GM20431 (cell line): ENCODE measurements around the gene DRD1.

ENCODE experiments used
- in situ Hi-C: fragments of 300-500 bp; cut with MseI, MboI; formaldehyde crosslinking; loops from one replicate; pipeline ENCODE4 v1.15.0; 2020; ENCODE audit warnings: low sequenced_read_pairs; ENCODE audit not compliant: unreplicated experiment

Gene DRD1

GRCh38 chr5:175444060-175444904 is at the start of gene DRD1:
Gene DRD1, minus strand, starts transcription at chr5:175444182. Its CDS starts 1,083 bp downstream, at chr5:175443099.
- in situ Hi-C loops, result loop anchor here (10.0 kb wide), 1 partner anchor 489 kb away; no protein-coding TSS in a partner anchor

DNA sequence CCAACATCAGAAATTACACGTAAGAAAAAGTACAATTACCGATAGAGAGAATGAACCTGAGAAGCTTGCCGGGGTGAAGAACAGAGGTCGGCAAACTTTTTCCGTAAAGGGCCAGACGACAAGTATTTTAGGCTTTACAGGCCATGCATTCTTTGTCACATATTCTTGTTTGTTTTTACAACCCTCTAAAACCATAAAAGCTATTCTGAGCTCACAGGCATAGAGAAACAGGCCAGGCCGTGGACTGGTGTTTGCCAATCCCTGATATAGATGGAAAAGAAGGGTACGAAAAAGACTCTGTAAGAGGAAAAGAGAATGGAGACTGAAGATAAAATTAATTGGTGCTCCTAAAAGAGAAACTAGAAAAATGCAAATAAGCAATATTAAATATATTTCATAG is 49.7 kb upstream of the DRD1 start:
- in situ Hi-C loops, result no loop called here

DNA sequence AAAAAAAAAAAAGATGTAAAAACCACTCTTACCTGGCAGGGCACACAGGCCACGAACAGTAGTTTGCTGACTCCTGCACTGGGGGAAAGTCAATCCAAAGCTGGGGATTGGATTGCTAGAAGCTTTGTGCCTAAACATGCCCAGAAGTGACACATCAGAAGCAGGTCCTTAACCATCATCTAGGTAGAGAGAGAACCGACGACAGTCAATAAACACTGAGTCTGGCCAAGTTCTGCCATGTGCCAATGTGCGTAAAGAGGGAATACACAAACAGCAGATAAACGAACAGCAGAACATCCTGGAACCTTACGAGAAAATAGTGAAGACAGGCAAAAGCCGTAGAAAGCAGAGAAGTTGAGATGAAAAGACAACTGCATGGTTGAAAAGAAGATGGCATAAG is 49.3 kb upstream of the DRD1 start:
- in situ Hi-C loops, result no loop called here

- in situ Hi-C loops, result no loop called here
These were observed 47.2 kb upstream of the DRD1 start for GRCh38 chr5:175491223-175491622.

DNA sequence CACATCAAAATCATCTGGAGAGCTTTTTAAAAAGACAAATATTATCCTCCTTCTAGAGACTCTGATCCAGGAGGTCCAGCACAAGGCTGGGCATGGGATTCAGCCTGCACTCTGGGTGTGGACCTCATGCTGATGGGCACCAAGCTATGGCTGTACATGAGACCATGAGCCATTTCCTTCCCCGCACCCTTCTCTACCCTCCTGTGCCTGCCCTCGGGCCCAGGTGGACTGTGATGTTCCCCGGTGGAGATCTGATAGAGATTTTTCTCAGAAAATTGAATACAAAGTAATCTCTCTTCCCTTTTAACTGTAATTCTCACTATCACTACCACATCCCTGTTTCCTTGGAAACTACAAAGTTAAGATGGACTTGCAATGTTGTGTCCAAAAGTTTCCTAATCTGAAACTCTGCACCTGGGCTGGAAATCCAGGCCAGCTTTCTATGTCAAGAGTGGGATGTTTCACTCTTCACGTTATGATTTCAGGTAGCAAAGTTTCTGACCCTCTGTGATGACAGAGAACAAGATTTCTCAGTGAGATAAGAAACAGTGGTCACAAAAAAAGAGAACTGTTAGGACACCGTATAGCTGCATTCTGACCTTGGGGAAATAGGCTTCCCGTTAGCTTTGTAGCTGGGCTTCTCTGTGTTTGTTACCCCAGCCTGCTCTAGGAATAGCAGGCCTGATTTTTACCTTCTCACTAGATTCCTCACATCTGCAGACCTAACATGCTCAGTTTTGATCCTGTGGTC is 45.9 kb upstream of the DRD1 start:
- in situ Hi-C loops, result no loop called here

GRCh38 chr5:175487514-175488222 is 43.7 kb upstream of the DRD1 start:
- in situ Hi-C loops, result no loop called here

GRCh38 chr5:175485631-175486030 is 41.6 kb upstream of the DRD1 start:
- in situ Hi-C loops, result no loop called here

GRCh38 chr5:175484829-175485228 is 40.8 kb upstream of the DRD1 start:
- in situ Hi-C loops, result no loop called here

GRCh38 chr5:175484322-175484721 is 40.3 kb upstream of the DRD1 start:
- in situ Hi-C loops, result no loop called here

GRCh38 chr5:175483337-175483736 is 39.4 kb upstream of the DRD1 start:
- in situ Hi-C loops, result no loop called here

- in situ Hi-C loops, result no loop called here
These were observed 35.3 kb upstream of the DRD1 start for GRCh38 chr5:175479125-175479881.

- in situ Hi-C loops, result no loop called here
These were observed 34.6 kb upstream of the DRD1 start, which contains the start of gene SFXN1 for GRCh38 chr5:175478384-175479124. Gene SFXN1, plus strand, starts transcription at chr5:175478560. Its CDS starts 13,544 bp downstream, at chr5:175492104.

DNA sequence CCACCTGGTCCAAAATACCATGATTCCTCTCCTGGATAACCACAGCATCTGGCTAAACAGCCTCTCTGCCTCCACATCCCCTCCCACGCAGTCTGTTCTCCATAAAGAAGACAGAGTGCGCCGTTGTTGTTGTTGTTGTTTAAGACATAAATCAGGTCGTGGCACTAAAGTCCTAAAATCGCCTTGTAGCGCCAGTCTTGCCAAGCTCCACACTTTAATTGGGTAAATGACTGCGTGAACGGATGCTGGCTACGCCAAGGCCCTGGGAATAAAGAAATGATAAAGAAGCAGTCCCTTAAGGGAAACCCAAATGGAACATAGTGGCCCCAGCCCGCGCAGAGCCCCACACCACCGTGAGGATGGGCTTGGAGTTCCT is 34.0 kb upstream of the DRD1 start:
- in situ Hi-C loops, result no loop called here

GRCh38 chr5:175477440-175477839 is 33.5 kb upstream of the DRD1 start:
- in situ Hi-C loops, result no loop called here

DNA sequence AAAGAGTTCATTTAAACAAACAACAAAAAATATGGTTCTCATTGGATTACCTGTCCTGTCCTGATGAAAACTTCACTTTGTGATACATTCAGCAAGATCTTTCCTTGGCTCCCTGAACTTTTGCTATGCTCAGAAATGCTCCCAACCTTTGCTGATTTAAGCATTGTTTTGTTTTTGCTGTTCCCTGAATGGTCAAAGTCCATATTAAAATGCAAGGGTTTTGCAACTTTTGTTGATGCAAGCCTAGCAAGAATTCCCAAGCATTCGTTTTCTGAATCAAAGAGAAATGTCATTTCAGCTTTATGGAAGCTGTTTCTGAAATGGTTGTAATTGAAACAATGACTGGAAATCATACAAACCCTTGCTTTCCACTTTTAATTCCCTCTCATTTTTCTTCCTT is 31.3 kb upstream of the DRD1 start:
- in situ Hi-C loops, result no loop called here

DNA sequence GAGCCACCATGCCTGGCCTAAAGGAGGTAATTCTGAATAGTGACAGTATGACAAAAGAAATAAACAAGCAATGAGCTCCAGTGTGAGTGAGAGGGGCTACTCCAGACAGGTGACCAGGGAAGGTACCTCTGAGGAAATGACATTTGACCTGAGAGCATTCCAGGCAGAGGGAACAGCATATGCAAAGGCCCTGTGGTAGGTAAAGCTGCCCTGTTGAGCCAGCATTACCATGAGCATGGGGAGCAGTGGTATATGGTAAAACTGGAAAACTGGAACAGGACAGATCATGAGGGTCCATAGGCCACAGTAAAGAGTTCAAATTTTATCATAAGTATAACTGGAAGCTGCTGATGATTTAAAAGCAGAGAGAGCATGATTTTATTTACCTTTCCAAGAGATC is 28.4 kb upstream of the DRD1 start:
- in situ Hi-C loops, result no loop called here

DNA sequence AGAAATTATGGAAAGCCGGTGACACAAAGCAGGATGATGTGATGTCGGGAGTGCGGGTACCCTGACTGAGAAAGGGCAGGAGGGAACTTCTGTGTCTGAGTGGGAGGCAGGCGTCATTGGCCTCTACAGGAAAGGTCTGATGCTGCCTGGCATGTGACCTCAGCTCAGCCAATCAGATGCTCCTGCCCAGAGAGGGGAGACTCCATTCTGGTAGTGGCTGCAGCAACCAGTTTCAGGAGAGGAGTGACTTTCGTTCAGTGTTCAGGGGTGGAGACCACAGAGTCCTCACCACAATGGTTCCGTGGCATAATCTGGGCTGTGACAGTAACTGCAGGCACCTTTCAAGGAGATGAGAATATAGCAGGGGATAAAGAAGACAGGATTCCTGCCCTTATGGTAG is 27.6 kb upstream of the DRD1 start:
- in situ Hi-C loops, result no loop called here

- in situ Hi-C loops, result no loop called here
These were observed 27.2 kb upstream of the DRD1 start for GRCh38 chr5:175471196-175471595.

DNA sequence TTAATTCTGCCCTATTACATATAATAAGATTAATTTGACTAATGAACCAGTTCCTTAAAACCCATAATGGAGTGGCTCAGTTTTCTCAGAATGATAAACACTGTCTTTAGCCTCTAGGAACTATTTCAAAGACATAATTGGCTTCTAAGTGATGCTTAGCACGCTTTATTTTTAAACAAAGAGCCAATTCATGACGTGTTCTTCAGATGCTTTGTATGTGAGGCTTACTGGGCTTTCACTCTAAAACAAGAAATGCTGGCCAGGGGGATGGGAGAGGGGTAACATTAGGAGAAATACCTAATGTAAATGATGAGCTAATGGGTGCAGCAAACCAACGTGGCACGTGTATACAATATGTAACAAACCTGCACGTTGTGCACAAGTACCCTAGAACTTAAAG is 26.8 kb upstream of the DRD1 start:
- in situ Hi-C loops, result no loop called here
